ENCODE measurements around the gene ACACB.

Gene ACACB

GRCh38 chr12:109308534-109309380, 192.4 kb downstream of the ACACB start, which contains the start of gene FOXN4:
TSS of gene FOXN4 (minus strand) at chr12:109309284. CDS start at chr12:109308321, 963 bp downstream.
- DNase-seq (ENCODE audit: low spot score in 2 of 2) (no peak), ATAC-seq (no peak)
- Mint-ChIP-seq H3K27ac (no peak within 1 kb of the TSS), H3K36me3 (no peaks in the 10 kb centered on the region), H3K4me3 (peak within 1 kb of the TSS; percentile 75), H3K9me3 (no peaks in the 10 kb centered on the region), H3K4me1 (peaks cover 13% of the 10 kb centered on the region)

GRCh38 chr12:109309381-109310246, 193.2 kb downstream of the ACACB start:
- ATAC-seq (peak; percentile 53), DNase-seq (ENCODE audit: low spot score in 2 of 2) (no peak)
- peak overlapping the region; percentile 75 for H3K4me3 Mint-ChIP-seq
- no peaks in the 10 kb centered on the region for H3K36me3 Mint-ChIP-seq
- no peaks in the 10 kb centered on the region for H3K9me3 Mint-ChIP-seq
- H3K4me1 Mint-ChIP-seq = peaks cover 13% of the 10 kb centered on the region
- no peak overlapping the region for H3K27ac Mint-ChIP-seq

GRCh38 chr12:109310247-109311125, 194.1 kb downstream of the ACACB start:
- H3K4me1 Mint-ChIP-seq = peaks cover 13% of the 10 kb centered on the region
- H3K36me3 Mint-ChIP-seq = no peaks in the 10 kb centered on the region
- H3K9me3 Mint-ChIP-seq = no peaks in the 10 kb centered on the region
- ATAC-seq (peak; percentile 59), DNase-seq (ENCODE audit: low spot score in 2 of 2) (no peak)
- no peak overlapping the region for H3K27ac Mint-ChIP-seq
- H3K4me3 Mint-ChIP-seq = peak overlapping the region; percentile 73
